GM12878 (cell line): ENCODE results near the gene NHERF1. TPM values are rescaled to one million over a fixed set of nuclear protein-coding genes. Genes with fewer than 3 reads are reported as not detected.

Source experiments
- ATAC-seq: fragments of 200-7000 bp; cut with Tn5 transposase; 3 replicates; pipeline ENCODE4 v1.9.1; 2020; ENCODE audit warnings: mild to moderate bottlenecking, moderate library complexity
- BruUV-seq: library from RNA; stranded (reverse); fragments of 400-500 nt; replicated peaks from 2 replicates; lab custom pipeline; 2021; lab: Mats Ljungman, UMichigan
- CTCF ChIA-PET: fragments of 300-600 bp; sonication (Branson Sonifier 250); formaldehyde crosslinking; extraction: SDS; loops from one replicate; lab custom pipeline; 2021; ENCODE audit warnings: inconsistent platforms; lab: Yijun Ruan, JAX
- POLR2A ChIA-PET: fragments of 350-600 bp; formaldehyde crosslinking; extraction: SDS; loops from one replicate; lab custom pipeline; 2021; ENCODE audit warnings: inconsistent platforms; lab: Charles Lee
- RAD21 ChIA-PET: fragments of 300-600 bp; sonication (Branson Sonifier 250); formaldehyde crosslinking; loops from one replicate; lab custom pipeline; 2023; ENCODE audit warnings: antibody characterized with exemption; ENCODE audit not compliant: unreplicated experiment; lab: Charles Lee
- SMC1A ChIA-PET: fragments of 300-600 bp; sonication (Branson Sonifier 250); formaldehyde crosslinking; loops from one replicate; lab custom pipeline; 2023; ENCODE audit not compliant: unreplicated experiment, uncharacterized antibody; lab: Charles Lee
- DNase-seq: peaks from one replicate; pipeline ENCODE4 v3.0.0-alpha.2; 2011; ENCODE audit warnings: low read depth, low spot score
- FAIRE-seq: peaks from 3 replicates; lab custom pipeline; 2011; peaks lifted over from hg19 to GRCh38; lab: Jason Lieb, UNC
- H2AFZ ChIP-seq: 2 replicates; pipeline ENCODE4 v1.6.0; 2011; ENCODE audit warnings: low read depth, low read length, control low read depth; ENCODE audit not compliant: control insufficient read depth
- H3K27ac ChIP-seq: 2 replicates; pipeline ENCODE4 v1.5.1; 2011; ENCODE audit warnings: control low read depth; ENCODE audit not compliant: control insufficient read depth, insufficient read depth
- H3K27me3 ChIP-seq, 2 experiments: replicated peaks in 1 of 2; 2 replicates each; pipeline versions ENCODE4 v1.6.0 to v1.6.1; 2011; ENCODE audit warnings: low read length in 1 of 2; ENCODE audit not compliant: control insufficient read depth in 2 of 2, insufficient read depth in 2 of 2
- H3K36me3 ChIP-seq, 2 experiments: 2 replicates each; pipeline ENCODE4 v1.5.1; 2011; ENCODE audit warnings: low read length in 1 of 2; ENCODE audit not compliant: control insufficient read depth in 2 of 2, insufficient read depth in 2 of 2
- H3K4me1 ChIP-seq: 2 replicates; pipeline ENCODE4 v1.6.1; 2011; ENCODE audit warnings: mild to moderate bottlenecking, low read length, moderate library complexity, mixed read lengths; ENCODE audit not compliant: control insufficient read depth, insufficient read depth
- H3K4me2 ChIP-seq: 2 replicates; pipeline ENCODE4 v1.6.0; 2011; ENCODE audit warnings: control low read depth; ENCODE audit not compliant: control insufficient read depth, insufficient read depth
- H3K4me3 ChIP-seq: fragments of 200-600 bp; sonication (generic); 2 replicates; pipeline ENCODE4 v1.5.1; 2016
- H3K79me2 ChIP-seq: 2 replicates; pipeline ENCODE4 v1.6.0; 2011; ENCODE audit warnings: low read length; ENCODE audit not compliant: control insufficient read depth, insufficient read depth
- H3K9ac ChIP-seq: 2 replicates; pipeline ENCODE4 v1.8.0; 2011; ENCODE audit warnings: low read length, control low read depth, mixed read lengths; ENCODE audit not compliant: control insufficient read depth, insufficient read depth
- H3K9me3 ChIP-seq: replicated peaks from 3 replicates; pipeline ENCODE4 v1.5.1; 2011; ENCODE audit warnings: mild to moderate bottlenecking, low read length; ENCODE audit not compliant: control insufficient read depth, insufficient read depth
- H4K20me1 ChIP-seq: 2 replicates; pipeline ENCODE4 v1.6.0; 2011; ENCODE audit not compliant: control insufficient read depth, insufficient read depth
- CHD1 ChIP-seq: IDR thresholded peaks from 2 replicates; pipeline ENCODE4 v1.6.1; 2012; ENCODE audit warnings: low read depth, low read length, improper control_type of control experiment
- CREB1 ChIP-seq: IDR thresholded peaks from 2 replicates; pipeline ENCODE4 v1.6.1; 2012; ENCODE audit warnings: low read depth, mild to moderate bottlenecking, inconsistent platforms
- CUX1 ChIP-seq: IDR thresholded peaks from 2 replicates; pipeline ENCODE4 v1.6.1; 2012; ENCODE audit warnings: improper control_type of control experiment, low read depth, low read length; ENCODE audit not compliant: insufficient replicate concordance
- IRF4 ChIP-seq: IDR thresholded peaks from 2 replicates; pipeline ENCODE4 v1.6.1; 2011; ENCODE audit warnings: low read depth, low read length
- NBN ChIP-seq: fragments of 450-650 bp; IDR thresholded peaks from 2 replicates; pipeline ENCODE4 v1.6.1; 2016
- NR2C1 ChIP-seq: fragments of 450-650 bp; IDR thresholded peaks from 2 replicates; pipeline ENCODE4 v1.6.1; 2017; ENCODE audit warnings: antibody characterized with exemption, mild to moderate bottlenecking, moderate library complexity
- PAX5 ChIP-seq: IDR thresholded peaks from 2 replicates; pipeline ENCODE4 v1.6.1; 2011; ENCODE audit warnings: low read depth, low read length, borderline replicate concordance
- REST ChIP-seq: IDR thresholded peaks from 2 replicates; pipeline ENCODE4 v1.6.1; 2012; ENCODE audit warnings: mild to moderate bottlenecking, low read depth, low read length
- TARDBP ChIP-seq: IDR thresholded peaks from 2 replicates; pipeline ENCODE4 v1.6.1; 2016; ENCODE audit warnings: borderline replicate concordance
- ZNF217 ChIP-seq: fragments of 450-650 bp; IDR thresholded peaks from 2 replicates; pipeline ENCODE4 v1.6.1; 2017; ENCODE audit warnings: antibody characterized with exemption, mild to moderate bottlenecking
- WGBS: methylation state at CpG from one replicate; pipeline ENCODE4 v1.1.6; 2016; ENCODE audit warnings: low lambda C conversion rate; ENCODE audit not compliant: insufficient replicate concordance, insufficient coverage; ENCODE audit errors: missing lambda C conversion rate; 5-methylcytosine and 5-hydroxymethylcytosine counted together
- in situ Hi-C: fragments of 300-500 bp; cut with MboI; formaldehyde crosslinking; loops from 9 replicates; pipeline ENCODE4 v1.14.3; 2018; ENCODE audit warnings: mixed read lengths
- intact Hi-C: fragments of 100-400 bp; cut with micrococcal nuclease; formaldehyde crosslinking; loops from one replicate; pipeline ENCODE4 v1.14.2; 2022; ENCODE audit not compliant: unreplicated experiment
- polyA plus RNA-seq, 11 experiments: library from polyadenylated mRNA; depleted of rRNA in 4 of 11; unstranded in 6 of 11; stranded (reverse) in 5 of 11; fragments of >200 nt; fragmentation: Nextera tagmentation in 4 of 11; fragmentation: Illumina TruSeq in 1 of 11; extraction: Ambion mirVana in 4 of 11; extraction: Trizol in 1 of 11; gene quantifications; 1 replicate in 1 of 11; 2 replicates in 10 of 11; pipeline versions ENCODE4 v1.2.1 to v1.2.3, GENCODE V29; 2011 to 2016; ENCODE audit warnings: inconsistent platforms in 2 of 11, missing spikeins in 2 of 11, low read depth in 1 of 11
- total RNA-seq, 4 experiments: library from RNA; depleted of rRNA in 3 of 4; stranded (reverse); fragments of >200 nt in 3 of 4; fragmentation: Illumina TruSeq in 1 of 4; extraction: Trizol in 1 of 4; gene quantifications; 2 replicates each; pipeline versions ENCODE4 v1.2.1 to v1.2.3, GENCODE V29; 2013 to 2021
- TF ChIP-seq, protein P1 (sequence below): fragments of 450-650 bp; formaldehyde crosslinking; IDR thresholded peaks from 2 replicates; pipeline ENCODE4 v1.4.0; 2020; ENCODE audit warnings: mild to moderate bottlenecking, moderate library complexity

NHERF1 gene
- total and polyA plus RNA-seq, 10 of the 15 experiments (the other 5 are each of a cell fraction or from before 2014, with no cell fraction given): 13.4 to 61.6 (median 39.0) TPM

DNA sequence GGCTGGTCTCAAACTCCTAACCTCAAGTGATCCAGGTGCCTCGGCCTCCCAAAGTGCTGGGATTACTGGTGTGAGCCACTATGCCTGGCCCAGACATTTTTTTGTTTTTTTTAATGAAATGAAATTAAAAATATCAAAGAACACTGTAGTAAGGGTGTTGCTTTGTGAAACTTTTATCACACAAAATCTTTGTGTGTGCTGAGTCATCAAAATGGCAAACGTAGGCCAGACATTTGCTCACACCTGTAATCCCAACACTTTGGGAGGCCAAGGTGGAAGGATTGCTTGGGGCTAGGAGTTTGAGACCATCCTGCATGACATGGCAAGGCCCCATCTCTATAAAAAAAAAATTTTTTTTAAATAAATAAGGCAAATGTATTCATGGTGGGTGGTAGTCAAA, 18.0 kb downstream of the NHERF1 start:
- Histone ChIP-seq H3K9ac (no peak overlapping the region), H3K4me2 (no peak overlapping the region), H2AFZ (no peak overlapping the region), H3K27ac (no peak overlapping the region), H4K20me1 (no peaks in the 10 kb centered on the region), H3K79me2 (no peaks in the 10 kb centered on the region), H3K36me3 (peaks cover 10 to 25% of the 10 kb centered on the region in 2 experiments; a peak in 3 of 4 replicates), H3K9me3 (no peaks in the 10 kb centered on the region), H3K4me1 (no peaks in the 10 kb centered on the region), H3K4me3 (no peak overlapping the region), H3K27me3 (no peaks in the 10 kb centered on the region)
- FAIRE-seq (no peak), DNase-seq (no peak), ATAC-seq (no peak)
- ChIA-PET CTCF (interaction anchor here (0.6 to 1.3 kb wide), 2 partner anchors 28 to 495 kb away, joined by 3 to 5 read pairs; no protein-coding TSS in a partner anchor), POLR2A (no interaction called here), SMC1A (no interaction called here), RAD21 (no interaction called here)
- intact Hi-C loops: no loop called here
- in situ Hi-C loops: no loop called here
- 96% methylated on average over 2 of the region's 2 CpGs for WGBS
- no TSS peak for BruUV-seq
- TF ChIP-seq REST: no peak
- no peak for TF ChIP-seq CHD1
- TF ChIP-seq ZNF217: no peak
- TF ChIP-seq, protein P1, sequence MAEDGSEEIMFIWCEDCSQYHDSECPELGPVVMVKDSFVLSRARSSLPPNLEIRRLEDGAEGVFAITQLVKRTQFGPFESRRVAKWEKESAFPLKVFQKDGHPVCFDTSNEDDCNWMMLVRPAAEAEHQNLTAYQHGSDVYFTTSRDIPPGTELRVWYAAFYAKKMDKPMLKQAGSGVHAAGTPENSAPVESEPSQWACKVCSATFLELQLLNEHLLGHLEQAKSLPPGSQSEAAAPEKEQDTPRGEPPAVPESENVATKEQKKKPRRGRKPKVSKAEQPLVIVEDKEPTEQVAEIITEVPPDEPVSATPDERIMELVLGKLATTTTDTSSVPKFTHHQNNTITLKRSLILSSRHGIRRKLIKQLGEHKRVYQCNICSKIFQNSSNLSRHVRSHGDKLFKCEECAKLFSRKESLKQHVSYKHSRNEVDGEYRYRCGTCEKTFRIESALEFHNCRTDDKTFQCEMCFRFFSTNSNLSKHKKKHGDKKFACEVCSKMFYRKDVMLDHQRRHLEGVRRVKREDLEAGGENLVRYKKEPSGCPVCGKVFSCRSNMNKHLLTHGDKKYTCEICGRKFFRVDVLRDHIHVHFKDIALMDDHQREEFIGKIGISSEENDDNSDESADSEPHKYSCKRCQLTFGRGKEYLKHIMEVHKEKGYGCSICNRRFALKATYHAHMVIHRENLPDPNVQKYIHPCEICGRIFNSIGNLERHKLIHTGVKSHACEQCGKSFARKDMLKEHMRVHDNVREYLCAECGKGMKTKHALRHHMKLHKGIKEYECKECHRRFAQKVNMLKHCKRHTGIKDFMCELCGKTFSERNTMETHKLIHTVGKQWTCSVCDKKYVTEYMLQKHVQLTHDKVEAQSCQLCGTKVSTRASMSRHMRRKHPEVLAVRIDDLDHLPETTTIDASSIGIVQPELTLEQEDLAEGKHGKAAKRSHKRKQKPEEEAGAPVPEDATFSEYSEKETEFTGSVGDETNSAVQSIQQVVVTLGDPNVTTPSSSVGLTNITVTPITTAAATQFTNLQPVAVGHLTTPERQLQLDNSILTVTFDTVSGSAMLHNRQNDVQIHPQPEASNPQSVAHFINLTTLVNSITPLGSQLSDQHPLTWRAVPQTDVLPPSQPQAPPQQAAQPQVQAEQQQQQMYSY (CRISPR knock-in tag): no peak
- no peak for TF ChIP-seq IRF4
- TF ChIP-seq CUX1: no peak
- no peak for TF ChIP-seq TARDBP
- no peak for TF ChIP-seq PAX5
- no peak for TF ChIP-seq NBN
- TF ChIP-seq NR2C1: no peak
- TF ChIP-seq CREB1: no peak
